Mesenteric fat pad (tissue), 1 donor: ENCODE results near the gene ADORA3. TPM values are rescaled to one million over a fixed set of nuclear protein-coding genes. Genes with fewer than 3 reads are reported as not detected.

Experiments
- DNase-seq: peaks from one replicate; pipeline ENCODE4 v3.0.0-alpha.2; 2020; ENCODE audit warnings: low spot score
- total RNA-seq: library from RNA; stranded (reverse); fragmentation: NEBNext Ultra II Directional; extraction: Animal tissue kit (Norgen Biotek cat#: 25700); gene quantifications from one replicate; pipeline ENCODE4 v1.2.1, GENCODE V29; 2021
- donor health status: DM: yes; HTN: yes; CAD: no.

Gene ADORA3
- total RNA-seq, 1 donor from 2014 or later = 17.2 TPM

GRCh38 chr1:111509997-111510375, 6.6 kb upstream of the ADORA3 start:
- no peak for DNase-seq

GRCh38 chr1:111507411-111508201, 4.2 kb upstream of the ADORA3 start:
- DNase-seq = peak; percentile 92

GRCh38 chr1:111506561-111506960, 3.1 kb upstream of the ADORA3 start:
- DNase-seq = no peak

GRCh38 chr1:111505641-111506119, 2.2 kb upstream of the ADORA3 start:
- DNase-seq = no peak

DNA sequence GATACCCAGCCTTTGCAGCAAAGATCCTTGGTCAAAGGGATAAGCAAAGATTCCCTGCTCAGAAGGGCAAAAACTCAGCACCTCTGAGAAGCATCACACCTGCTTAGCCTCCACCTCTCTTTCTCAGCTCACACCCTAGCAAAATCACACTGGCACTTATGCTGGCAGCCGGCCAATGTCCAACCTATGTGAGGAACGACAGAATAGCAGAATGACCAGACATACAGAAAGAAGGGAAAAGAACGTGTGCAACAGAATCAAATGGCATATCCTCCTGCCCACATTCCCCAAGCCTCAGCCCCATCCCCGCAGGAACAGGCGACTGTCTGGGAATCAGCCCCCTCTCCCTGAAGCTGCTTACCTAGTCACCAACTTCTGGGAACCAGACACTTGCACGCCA, 664 bp upstream of the ADORA3 start:
- DNase-seq = no peak

- DNase-seq = no peak
Measured at GRCh38 chr1:111501645-111502044, 1.8 kb downstream of the ADORA3 start.

DNA sequence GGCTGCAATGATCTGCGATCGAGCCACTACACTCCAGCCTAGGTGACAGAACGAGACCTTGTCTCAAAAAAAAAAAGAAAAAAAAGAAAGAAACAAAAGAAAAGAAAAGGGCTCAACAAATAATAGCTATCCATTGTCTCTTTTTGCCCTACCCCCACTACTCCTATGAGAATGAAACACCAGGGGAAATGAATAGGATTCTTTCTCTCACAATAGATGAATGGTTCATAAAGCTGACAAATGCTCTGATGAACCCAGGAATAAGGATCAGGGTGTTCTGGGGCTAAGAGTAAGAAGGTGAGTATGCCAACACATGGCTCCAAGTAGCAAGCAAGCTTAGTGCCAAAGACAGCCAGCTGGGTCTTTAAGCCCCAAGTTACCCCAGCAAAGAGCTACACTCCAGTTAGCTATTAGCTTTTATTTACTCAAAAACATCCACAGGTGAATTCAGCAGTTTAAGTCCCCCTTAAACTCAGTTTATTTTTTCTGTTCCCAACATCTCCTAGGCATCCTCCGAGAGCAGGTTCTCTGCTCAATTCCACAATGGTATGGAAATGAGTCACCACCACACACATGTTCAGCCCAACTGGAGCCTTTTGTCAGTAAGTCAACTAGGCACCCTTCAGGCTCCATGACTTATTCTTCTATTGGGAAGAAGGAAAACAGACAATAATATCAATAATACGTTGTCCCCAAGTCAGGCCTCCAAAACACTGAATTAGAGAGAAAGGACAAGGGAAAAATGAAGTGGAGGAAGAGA, 4.2 kb downstream of the ADORA3 start:
- DNase-seq = no peak

DNA sequence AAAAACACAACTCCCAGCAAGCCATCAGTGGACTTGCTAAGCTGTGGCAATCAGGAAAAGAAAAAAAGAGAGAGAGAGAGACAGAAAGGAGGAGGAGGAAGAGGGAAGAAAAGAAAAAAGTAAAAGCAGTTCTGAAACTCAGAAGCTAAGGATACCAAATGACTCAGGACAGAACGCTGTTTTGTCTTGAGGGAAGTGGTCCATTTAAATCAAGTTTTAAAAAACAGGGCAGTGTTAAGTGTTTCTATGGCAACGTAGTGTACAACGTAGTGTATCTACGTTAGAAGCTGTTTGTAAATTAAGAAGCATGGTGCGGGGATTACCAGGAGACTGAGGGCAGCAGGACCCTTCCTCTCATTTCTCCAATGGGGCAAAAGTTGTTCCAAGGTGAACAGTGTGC, 5.8 kb downstream of the ADORA3 start:
- DNase-seq = no peak

DNA sequence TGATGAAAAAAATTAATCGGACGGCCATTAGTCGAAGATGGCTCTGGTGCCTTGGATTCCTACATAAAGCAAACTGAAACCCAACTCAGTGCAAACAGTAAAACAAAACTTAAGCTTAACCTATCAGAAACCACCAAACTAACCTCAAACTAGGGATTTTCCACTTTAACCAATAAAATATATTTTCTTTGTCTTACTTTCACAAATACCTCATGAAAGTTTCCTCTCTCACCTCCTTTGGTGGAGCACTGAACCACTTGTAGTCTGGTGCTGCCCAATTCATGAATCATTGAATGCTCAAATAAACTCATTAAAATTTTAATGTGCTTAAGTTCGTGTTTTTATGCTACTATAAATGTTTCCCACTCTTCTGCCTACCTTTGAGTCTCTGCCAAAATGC, 7.0 kb downstream of the ADORA3 start:
- no peak for DNase-seq

DNA sequence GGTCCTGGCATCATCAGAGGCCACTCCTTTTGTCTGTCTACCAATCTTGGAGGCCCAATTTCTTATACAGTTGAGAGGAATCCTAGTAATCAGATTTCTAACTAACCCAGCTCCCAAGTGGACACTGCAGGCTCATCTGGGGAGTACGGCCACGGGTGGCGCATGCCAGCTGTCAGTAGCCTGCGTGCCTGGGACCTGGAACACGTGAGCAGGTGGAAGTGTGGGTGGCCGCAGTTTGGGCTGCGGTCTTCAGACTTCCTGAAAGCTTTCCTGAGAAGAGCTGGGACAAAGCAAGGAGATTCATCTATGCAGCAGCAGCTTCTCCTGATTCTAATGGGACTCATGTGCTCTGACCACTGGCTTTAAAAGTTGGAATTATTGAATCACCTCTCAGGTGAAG, 12.4 kb downstream of the ADORA3 start:
- no peak for DNase-seq

GRCh38 chr1:111490220-111490619, 13.2 kb downstream of the ADORA3 start:
- no peak for DNase-seq

- DNase-seq = no peak
Measured at GRCh38 chr1:111489604-111490003, 13.8 kb downstream of the ADORA3 start.

DNA sequence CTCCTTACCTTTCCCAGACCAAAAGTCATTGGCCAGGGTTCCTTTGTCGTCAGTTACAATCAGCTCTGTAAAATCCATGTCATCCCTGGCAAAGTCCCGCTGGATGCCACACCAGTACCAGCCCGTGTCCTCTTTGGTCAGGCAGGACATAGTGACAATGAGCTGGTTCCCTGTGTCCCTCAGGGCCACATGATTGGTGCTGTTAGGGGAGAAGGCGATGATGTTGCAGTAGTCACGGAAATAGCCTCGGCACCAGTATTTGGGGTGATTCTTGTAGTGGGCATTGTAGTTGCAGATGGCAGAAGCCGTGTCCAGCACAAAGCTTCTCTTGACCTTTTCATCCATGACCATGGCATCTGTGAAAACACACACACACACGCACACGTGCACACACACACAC, 14.8 kb downstream of the ADORA3 start:
- DNase-seq = no peak

- DNase-seq = no peak
Measured at GRCh38 chr1:111487133-111487532, 16.3 kb downstream of the ADORA3 start.

GRCh38 chr1:111486431-111486830, 17.0 kb downstream of the ADORA3 start:
- DNase-seq = no peak

- no peak for DNase-seq
Measured at GRCh38 chr1:111484391-111485026, 18.9 kb downstream of the ADORA3 start.

DNA sequence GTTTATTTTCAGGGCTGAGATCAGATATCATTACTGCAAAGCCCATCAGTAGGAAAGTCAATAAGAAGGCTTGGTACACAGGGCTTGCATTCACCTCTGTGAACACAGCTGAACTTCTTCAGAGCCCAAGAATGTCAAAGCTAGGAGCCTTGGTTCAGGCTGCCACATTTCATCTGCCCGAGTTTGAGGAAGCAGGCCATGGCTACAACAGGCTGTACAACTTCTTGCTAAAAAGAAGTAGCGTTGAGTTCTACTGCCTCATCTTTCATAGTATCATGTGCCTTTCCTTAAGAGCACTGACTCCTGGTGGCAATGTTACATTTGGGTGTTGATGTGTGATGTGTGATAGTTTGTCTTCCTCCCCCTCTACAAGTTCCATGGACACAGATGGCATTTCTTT, 19.6 kb downstream of the ADORA3 start:
- DNase-seq = no peak

- no peak for DNase-seq
Measured at GRCh38 chr1:111483166-111483565, 20.3 kb downstream of the ADORA3 start.

- no peak for DNase-seq
Measured at GRCh38 chr1:111481387-111482221, 21.8 kb downstream of the ADORA3 start.

GRCh38 chr1:111480674-111481073, 22.8 kb downstream of the ADORA3 start:
- no peak for DNase-seq

- no peak for DNase-seq
Measured at GRCh38 chr1:111476761-111477309, 26.6 kb downstream of the ADORA3 start.
